ENCODE measurements around the gene SERPINB1.

SERPINB1 gene

DNA sequence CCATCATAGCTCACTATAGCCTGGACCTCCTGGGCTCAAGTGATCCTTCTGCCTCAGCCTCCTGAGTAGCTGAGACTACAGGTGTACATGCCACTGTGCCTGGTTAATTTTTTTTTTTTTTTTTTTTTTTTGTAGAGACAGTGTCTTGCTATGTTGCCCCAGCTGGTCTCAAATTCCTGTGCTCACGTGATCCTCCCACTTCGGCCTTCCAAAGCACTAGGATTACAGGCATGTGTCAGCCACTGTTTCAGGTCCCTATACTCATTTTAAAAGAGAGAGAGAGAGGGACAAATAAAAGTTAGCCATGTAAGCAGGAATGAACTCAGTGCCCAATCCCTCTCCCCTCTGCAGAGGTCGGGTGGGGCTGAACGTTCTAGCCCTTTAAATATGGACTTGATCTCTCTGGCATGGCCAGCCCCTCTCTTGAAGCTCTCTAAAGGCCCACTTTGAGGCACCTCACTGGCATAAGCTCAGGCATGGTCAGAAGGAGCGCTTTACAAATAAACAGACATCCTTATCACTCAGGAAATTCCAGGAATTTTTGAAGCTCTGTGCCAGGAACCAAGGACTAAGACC lies 9.0 kb upstream of the SERPINB1 start:
- H3K27ac Mint-ChIP-seq, result no peak overlapping the region
- peaks cover 50% of the 10 kb centered on the region for H3K4me1 Mint-ChIP-seq (ENCODE audit: low read depth)
- no peak for DNase-seq (ENCODE audit: low spot score)
- H3K27me3 Mint-ChIP-seq (ENCODE audit: low read depth), result no peaks in the 10 kb centered on the region
- no peak overlapping the region for H3K4me3 Mint-ChIP-seq
- peaks cover 4% of the 10 kb centered on the region for H3K36me3 Mint-ChIP-seq (ENCODE audit: low read depth)
- H3K9me3 Mint-ChIP-seq, result peaks cover 3% of the 10 kb centered on the region

GRCh38 chr6:2848851-2849250 lies 7.2 kb upstream of the SERPINB1 start:
- H3K27me3 Mint-ChIP-seq (ENCODE audit: low read depth), result no peaks in the 10 kb centered on the region
- H3K9me3 Mint-ChIP-seq, result peaks cover 3% of the 10 kb centered on the region
- H3K4me1 Mint-ChIP-seq (ENCODE audit: low read depth), result peaks cover 37% of the 10 kb centered on the region
- peak overlapping the region; percentile 62 for H3K4me3 Mint-ChIP-seq
- H3K36me3 Mint-ChIP-seq (ENCODE audit: low read depth), result peaks cover 4% of the 10 kb centered on the region
- peak overlapping the region; percentile 79 for H3K27ac Mint-ChIP-seq
- peak; percentile 59 for DNase-seq (ENCODE audit: low spot score)

GRCh38 chr6:2845880-2846208 lies 4.2 kb upstream of the SERPINB1 start:
- peak overlapping the region; percentile 39 for H3K4me3 Mint-ChIP-seq
- H3K4me1 Mint-ChIP-seq (ENCODE audit: low read depth), result peaks cover 46% of the 10 kb centered on the region
- no peaks in the 10 kb centered on the region for H3K27me3 Mint-ChIP-seq (ENCODE audit: low read depth)
- no peak for DNase-seq (ENCODE audit: low spot score)
- H3K27ac Mint-ChIP-seq, result no peak overlapping the region
- H3K9me3 Mint-ChIP-seq, result peaks cover 3% of the 10 kb centered on the region
- peaks cover 8% of the 10 kb centered on the region for H3K36me3 Mint-ChIP-seq (ENCODE audit: low read depth)

DNA sequence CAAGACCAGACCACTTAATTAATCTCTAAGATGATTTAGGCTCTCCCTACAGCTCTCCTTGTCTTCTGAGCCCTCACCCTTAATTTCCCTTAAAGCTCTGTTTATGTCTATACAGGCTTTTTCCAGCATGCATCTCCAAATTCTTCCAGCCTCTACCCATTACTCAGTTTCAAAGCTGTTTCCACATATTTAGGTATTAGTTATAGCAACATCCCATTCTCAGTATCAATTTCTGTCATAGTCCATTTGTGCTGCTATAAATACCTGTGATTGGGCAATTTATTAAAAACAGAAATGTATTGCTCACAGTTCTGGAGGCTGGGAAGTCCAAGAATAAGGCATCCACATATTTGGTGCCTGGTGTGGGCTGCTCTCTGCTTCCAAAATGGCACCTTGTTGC lies 2.3 kb upstream of the SERPINB1 start:
- Mint-ChIP-seq H3K27ac (no peak overlapping the region), H3K4me3 (peak overlapping the region; percentile 9)

GRCh38 chr6:2843138-2843740 lies 1.6 kb upstream of the SERPINB1 start:
- no peaks in the 10 kb centered on the region for H3K9me3 Mint-ChIP-seq
- DNase-seq (ENCODE audit: low spot score), result no peak
- peaks cover 18% of the 10 kb centered on the region for H3K36me3 Mint-ChIP-seq (ENCODE audit: low read depth)
- H3K27me3 Mint-ChIP-seq (ENCODE audit: low read depth), result no peaks in the 10 kb centered on the region
- H3K27ac Mint-ChIP-seq, result no peak overlapping the region
- H3K4me1 Mint-ChIP-seq (ENCODE audit: low read depth), result peaks cover 50% of the 10 kb centered on the region
- peak overlapping the region; percentile 9 for H3K4me3 Mint-ChIP-seq

More for the DNA sequence above, 2.3 kb upstream of the SERPINB1 start:
- Mint-ChIP-seq H3K9me3 (peaks cover 2% of the 10 kb centered on the region), H3K36me3 (ENCODE audit: low read depth) (peaks cover 16% of the 10 kb centered on the region), H3K4me1 (ENCODE audit: low read depth) (peaks cover 54% of the 10 kb centered on the region), H3K27me3 (ENCODE audit: low read depth) (no peaks in the 10 kb centered on the region)
- DNase-seq (ENCODE audit: low spot score), result no peak

DNA sequence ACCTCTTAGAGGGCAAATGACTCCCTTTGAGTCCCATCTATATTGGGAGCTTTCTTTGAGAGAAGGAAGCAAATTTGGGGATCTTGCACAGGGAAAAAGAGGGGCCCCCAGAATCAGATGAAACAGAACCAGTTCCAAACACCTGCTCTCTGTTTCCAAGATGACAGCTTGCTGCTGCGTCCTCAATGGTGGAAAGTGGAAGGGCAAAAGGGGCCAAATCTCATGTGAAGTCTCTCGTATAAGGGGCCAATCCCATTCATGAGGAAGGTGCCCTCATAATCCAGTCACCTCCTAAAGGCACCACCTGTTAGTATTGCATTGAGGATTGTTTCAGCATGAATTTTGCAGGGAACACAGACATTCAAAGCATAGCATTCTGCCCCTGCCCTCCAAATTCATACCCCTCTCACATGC lies 483 bp upstream of the SERPINB1 start:
- no peak for DNase-seq (ENCODE audit: low spot score)
- no peaks in the 10 kb centered on the region for H3K27me3 Mint-ChIP-seq (ENCODE audit: low read depth)
- peaks cover 49% of the 10 kb centered on the region for H3K4me1 Mint-ChIP-seq (ENCODE audit: low read depth)
- peak overlapping the region; percentile 87 for H3K27ac Mint-ChIP-seq
- H3K36me3 Mint-ChIP-seq (ENCODE audit: low read depth), result peaks cover 27% of the 10 kb centered on the region
- H3K9me3 Mint-ChIP-seq, result no peaks in the 10 kb centered on the region
- peak overlapping the region; percentile 80 for H3K4me3 Mint-ChIP-seq

DNA sequence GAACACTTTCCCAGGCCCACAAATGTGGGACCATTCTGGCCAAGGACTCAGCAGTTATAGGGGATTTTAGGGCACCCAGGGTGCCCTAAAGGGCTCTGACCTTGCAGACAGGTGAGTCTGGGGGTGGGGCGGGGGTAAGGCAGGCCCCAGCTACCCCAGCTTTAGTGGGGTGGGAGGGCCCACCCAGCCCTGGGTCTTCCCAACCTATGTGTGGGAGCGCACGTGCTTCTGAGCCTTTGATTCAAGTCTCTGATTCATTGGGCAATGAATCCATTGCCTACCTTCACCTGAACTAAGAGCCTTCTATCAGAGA lies 958 bp downstream of the SERPINB1 start:
- H3K36me3 Mint-ChIP-seq (ENCODE audit: low read depth), result peaks cover 40% of the 10 kb centered on the region
- H3K27me3 Mint-ChIP-seq (ENCODE audit: low read depth), result no peaks in the 10 kb centered on the region
- no peak for DNase-seq (ENCODE audit: low spot score)
- H3K4me1 Mint-ChIP-seq (ENCODE audit: low read depth), result peaks cover 46% of the 10 kb centered on the region
- H3K27ac Mint-ChIP-seq, result peak overlapping the region; percentile 68
- H3K9me3 Mint-ChIP-seq, result no peaks in the 10 kb centered on the region
- peak overlapping the region; percentile 95 for H3K4me3 Mint-ChIP-seq

DNA sequence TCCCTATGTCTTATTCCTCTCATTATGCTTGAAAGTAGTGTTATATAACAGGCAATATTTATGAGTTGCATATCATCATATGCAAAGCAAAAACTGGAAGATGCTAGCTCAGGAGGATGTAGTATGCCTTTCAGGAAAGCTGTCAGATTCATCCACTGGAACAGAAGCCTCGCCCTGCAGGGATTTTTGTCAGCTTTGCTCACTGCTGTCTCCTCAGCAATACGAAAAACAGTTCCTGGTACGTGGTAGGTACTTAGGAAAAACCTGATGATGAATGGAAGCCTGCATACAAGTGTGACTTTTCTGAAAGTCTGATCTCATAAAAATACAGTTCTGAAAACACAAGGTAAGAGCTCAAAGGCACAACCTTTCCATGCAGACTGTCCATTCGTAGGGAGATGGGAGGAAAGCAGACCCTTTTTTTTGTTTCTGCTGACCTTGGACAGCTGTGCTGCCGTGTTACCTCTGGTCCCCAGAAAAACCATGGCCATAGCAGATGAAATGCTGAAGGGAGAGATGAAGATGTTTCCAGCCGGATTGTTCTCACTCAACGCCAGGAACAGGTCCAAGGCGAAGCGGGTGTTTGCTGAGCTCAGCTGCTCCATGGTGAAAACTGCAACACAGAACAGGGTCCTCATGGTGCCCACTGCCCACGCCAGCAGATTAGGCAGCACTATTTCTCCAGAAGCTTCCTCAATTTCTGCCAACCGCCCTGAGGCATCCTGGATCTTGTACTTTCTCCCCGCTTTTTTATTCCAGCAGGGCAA lies 1.5 kb downstream of the SERPINB1 start:
- peak overlapping the region; percentile 95 for H3K4me3 Mint-ChIP-seq
- peaks cover 45% of the 10 kb centered on the region for H3K36me3 Mint-ChIP-seq (ENCODE audit: low read depth)

DNA sequence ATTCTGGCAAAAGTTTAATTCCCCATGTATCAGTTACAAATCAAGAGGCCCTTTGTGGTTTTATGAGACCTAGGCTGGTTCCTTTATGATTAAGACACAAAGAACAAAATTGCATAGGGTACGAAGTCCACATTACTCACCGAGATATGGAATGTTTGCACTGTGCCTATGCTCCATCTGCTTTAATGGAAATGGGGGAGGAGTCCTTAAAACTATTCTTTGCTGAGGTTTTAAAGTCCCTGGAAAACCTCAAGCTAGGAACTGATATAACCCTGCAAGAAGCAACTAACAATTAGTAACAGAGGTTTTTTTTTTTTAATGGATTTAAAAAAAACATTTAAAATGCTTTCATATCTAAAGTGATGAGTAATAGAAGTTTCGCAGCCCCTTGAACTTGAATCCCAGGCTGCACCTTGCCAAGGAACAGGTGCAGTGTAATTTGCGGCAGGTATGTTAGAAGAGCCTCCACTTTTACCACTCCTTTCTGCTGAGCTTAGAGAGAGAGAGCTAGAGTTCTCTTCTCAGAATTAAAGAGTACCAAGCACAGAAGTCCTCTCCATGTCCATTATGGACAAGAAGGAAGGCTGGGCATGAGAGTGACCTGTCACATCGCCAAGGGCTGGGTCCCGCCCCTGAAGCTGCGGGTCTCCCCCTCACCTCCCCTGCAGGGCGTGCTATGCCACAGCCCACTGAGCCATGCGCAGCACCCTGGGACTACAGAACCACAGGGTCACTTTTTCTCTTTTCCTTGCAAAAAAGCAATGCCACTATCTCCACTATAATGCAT lies 2.3 kb downstream of the SERPINB1 start:
- DNase-seq (ENCODE audit: low spot score), result no peak
- Mint-ChIP-seq H3K9me3 (no peaks in the 10 kb centered on the region), H3K36me3 (ENCODE audit: low read depth) (peaks cover 53% of the 10 kb centered on the region), H3K27ac (peak overlapping the region; percentile 68), H3K27me3 (ENCODE audit: low read depth) (no peaks in the 10 kb centered on the region), H3K4me3 (peak overlapping the region; percentile 95), H3K4me1 (ENCODE audit: low read depth) (peaks cover 50% of the 10 kb centered on the region)

More for the DNA sequence above, 1.5 kb downstream of the SERPINB1 start:
- Mint-ChIP-seq H3K27ac (peak overlapping the region; percentile 68), H3K9me3 (no peaks in the 10 kb centered on the region), H3K4me1 (ENCODE audit: low read depth) (peaks cover 47% of the 10 kb centered on the region), H3K27me3 (ENCODE audit: low read depth) (no peaks in the 10 kb centered on the region)
- DNase-seq (ENCODE audit: low spot score), result no peak

DNA sequence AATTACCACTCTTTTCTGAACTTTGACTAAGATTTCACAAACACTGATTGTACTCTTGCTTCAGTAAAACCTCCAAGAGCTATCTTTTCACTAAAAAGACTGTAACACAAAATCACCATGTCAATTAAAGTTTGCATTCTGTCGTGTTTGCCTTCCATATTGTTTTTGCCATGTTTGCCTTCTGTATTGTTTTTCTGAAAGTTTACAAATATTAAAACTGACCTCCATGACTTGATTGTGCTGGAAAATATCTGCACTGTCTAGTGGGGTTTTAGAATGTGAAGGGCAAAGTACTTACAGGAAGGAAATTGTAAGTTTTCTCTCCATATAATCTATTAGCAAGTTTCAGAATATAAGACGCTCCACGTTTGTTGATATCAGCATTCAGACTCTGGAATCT lies 3.4 kb downstream of the SERPINB1 start:
- DNase-seq (ENCODE audit: low spot score), result no peak
- peaks cover 43% of the 10 kb centered on the region for H3K4me1 Mint-ChIP-seq (ENCODE audit: low read depth)
- H3K27me3 Mint-ChIP-seq (ENCODE audit: low read depth), result no peaks in the 10 kb centered on the region
- no peaks in the 10 kb centered on the region for H3K9me3 Mint-ChIP-seq
- H3K36me3 Mint-ChIP-seq (ENCODE audit: low read depth), result peaks cover 64% of the 10 kb centered on the region
- H3K4me3 Mint-ChIP-seq, result no peak overlapping the region
- no peak overlapping the region for H3K27ac Mint-ChIP-seq

GRCh38 chr6:2834262-2834661 lies 7.4 kb downstream of the SERPINB1 start:
- H3K36me3 Mint-ChIP-seq (ENCODE audit: low read depth), result peaks cover 70% of the 10 kb centered on the region
- H3K27me3 Mint-ChIP-seq (ENCODE audit: low read depth), result no peaks in the 10 kb centered on the region
- peaks cover 20% of the 10 kb centered on the region for H3K4me1 Mint-ChIP-seq (ENCODE audit: low read depth)
- DNase-seq (ENCODE audit: low spot score), result no peak
- H3K27ac Mint-ChIP-seq, result no peak overlapping the region
- H3K4me3 Mint-ChIP-seq, result no peak overlapping the region
- no peaks in the 10 kb centered on the region for H3K9me3 Mint-ChIP-seq

DNA sequence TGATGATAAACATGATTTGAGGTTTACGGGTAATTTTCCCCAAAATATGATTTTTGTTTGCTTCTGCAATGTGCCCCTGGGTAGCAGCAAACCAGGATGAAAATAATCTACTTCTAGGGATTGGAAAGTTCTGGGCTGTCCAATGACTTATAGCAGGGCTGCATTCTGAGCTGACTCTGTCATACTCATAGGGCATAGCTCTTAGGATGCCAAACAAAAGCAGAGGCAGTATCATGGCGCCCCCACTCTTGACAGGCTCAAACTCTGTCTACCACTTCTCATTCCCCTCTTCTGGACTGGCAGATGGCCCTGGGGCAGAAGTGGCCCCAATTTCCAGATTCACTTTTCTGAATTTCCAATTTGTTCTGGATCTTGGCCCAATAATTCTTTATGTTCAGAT lies 10.3 kb downstream of the SERPINB1 start:
- H3K27me3 Mint-ChIP-seq (ENCODE audit: low read depth), result no peaks in the 10 kb centered on the region
- DNase-seq (ENCODE audit: low spot score), result no peak
- H3K4me1 Mint-ChIP-seq (ENCODE audit: low read depth), result peaks cover 6% of the 10 kb centered on the region
- H3K27ac Mint-ChIP-seq, result no peak overlapping the region
- H3K9me3 Mint-ChIP-seq, result no peaks in the 10 kb centered on the region
- no peak overlapping the region for H3K4me3 Mint-ChIP-seq
- H3K36me3 Mint-ChIP-seq (ENCODE audit: low read depth), result peaks cover 48% of the 10 kb centered on the region

DNA sequence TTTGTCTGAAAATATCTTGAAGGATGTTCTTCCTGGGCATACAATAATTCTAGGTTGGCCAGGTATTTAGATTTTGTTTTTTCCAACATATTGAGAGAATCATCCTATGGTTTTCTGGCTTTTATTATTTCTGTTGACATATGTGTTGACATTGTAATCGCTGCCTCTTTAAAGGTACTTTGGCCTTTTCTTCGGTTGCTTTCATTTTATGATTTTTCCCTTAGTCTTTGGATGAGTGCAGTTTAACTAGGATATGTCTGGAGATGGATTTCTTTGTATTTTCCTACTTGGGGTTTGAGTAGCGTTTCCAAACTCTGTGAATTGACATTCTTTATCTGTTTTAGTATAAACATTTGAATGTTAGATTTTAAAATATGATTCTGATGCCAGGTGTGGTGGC lies 11.5 kb downstream of the SERPINB1 start:
- no peak for DNase-seq (ENCODE audit: low spot score)
- Mint-ChIP-seq H3K4me3 (no peak overlapping the region), H3K27ac (no peak overlapping the region), H3K36me3 (ENCODE audit: low read depth) (peaks cover 36% of the 10 kb centered on the region), H3K4me1 (ENCODE audit: low read depth) (peaks cover 5% of the 10 kb centered on the region), H3K27me3 (ENCODE audit: low read depth) (no peaks in the 10 kb centered on the region), H3K9me3 (no peaks in the 10 kb centered on the region)

DNA sequence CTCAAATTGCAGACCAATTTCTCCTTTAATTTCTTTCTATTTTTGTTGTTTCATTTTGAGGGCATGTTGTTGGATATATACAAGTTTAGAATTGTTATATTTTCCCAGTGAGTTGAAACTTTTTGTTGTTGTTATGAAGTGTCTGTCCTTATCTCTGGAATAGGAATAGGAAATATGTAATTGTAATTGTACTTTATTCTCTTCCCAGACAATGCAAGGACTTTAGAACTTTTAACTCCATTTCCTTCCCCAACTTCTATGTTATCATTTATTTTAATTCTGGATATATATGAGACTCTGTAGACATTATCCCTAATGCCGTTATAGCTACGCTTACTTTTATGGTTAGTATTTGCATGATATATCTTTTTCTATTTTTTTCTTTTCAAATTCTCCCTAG lies 12.4 kb downstream of the SERPINB1 start:
- peaks cover 29% of the 10 kb centered on the region for H3K36me3 Mint-ChIP-seq (ENCODE audit: low read depth)
- H3K4me1 Mint-ChIP-seq (ENCODE audit: low read depth), result peaks cover 2% of the 10 kb centered on the region
- no peaks in the 10 kb centered on the region for H3K9me3 Mint-ChIP-seq
- no peaks in the 10 kb centered on the region for H3K27me3 Mint-ChIP-seq (ENCODE audit: low read depth)
- DNase-seq (ENCODE audit: low spot score), result no peak
- no peak overlapping the region for H3K27ac Mint-ChIP-seq
- H3K4me3 Mint-ChIP-seq, result no peak overlapping the region
